ENCODE data around the gene THBS3.
"Not testable (repeated sequence)": the region's sequence is repeated elsewhere in the genome, so short reads cannot be mapped to it uniquely, and the experiment has no call there.

DNA sequence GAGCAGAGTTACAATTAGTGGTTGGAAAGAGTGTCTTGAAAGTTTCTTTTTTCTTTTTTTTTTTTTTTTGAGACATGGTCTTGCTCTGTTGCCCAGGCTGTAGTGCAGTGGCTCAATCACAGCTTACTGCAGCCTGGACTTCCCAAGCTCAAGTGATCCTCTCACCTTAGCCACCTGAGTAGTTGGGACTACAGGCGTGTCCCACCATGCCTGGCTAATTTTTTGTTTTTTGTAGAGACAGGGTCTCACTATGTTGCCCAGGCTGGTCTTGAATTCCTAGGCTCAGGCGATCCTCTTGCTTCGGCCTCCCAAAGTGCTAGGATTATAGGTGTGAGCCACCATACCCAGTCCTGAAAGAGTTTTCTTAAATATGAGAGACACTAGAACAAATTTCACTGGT lies 39.1 kb upstream of the THBS3 start:
- TF ChIP-seq POLR2AphosphoS5, POLR2A (IDR thresholded peaks at IDR 0.05): not testable (repeated sequence)
